Loucy (cell line): Measurements from ENCODE around the gene TBC1D22A.

Experiments
- H2AFZ ChIP-seq: fragments of 200-600 bp; sonication (generic); 2 replicates; pipeline ENCODE4 v1.6.0; 2016; ENCODE audit warnings: antibody characterized with exemption, mild to moderate bottlenecking, low read length, moderate library complexity
- H3F3A ChIP-seq: fragments of 200-600 bp; 2 replicates; pipeline ENCODE4 v1.6.0; 2016; ENCODE audit warnings: antibody characterized with exemption, low read depth, mild to moderate bottlenecking
- H3K27me3 ChIP-seq: fragments of 200-600 bp; sonication (generic); 2 replicates; pipeline ENCODE4 v1.6.1; 2014; ENCODE audit warnings: low read length, mild to moderate bottlenecking; ENCODE audit not compliant: insufficient read depth, poor library complexity, severe bottlenecking
- H3K36me3 ChIP-seq: fragments of 200-600 bp; sonication (generic); 2 replicates; pipeline ENCODE4 v1.6.1; 2016; ENCODE audit warnings: low read length; ENCODE audit not compliant: insufficient read depth
- H3K4me1 ChIP-seq: fragments of 200-600 bp; sonication (generic); 2 replicates; pipeline ENCODE4 v1.5.1; 2014; ENCODE audit warnings: low read length, mild to moderate bottlenecking; ENCODE audit not compliant: insufficient read depth, poor library complexity, severe bottlenecking
- H3K4me2 ChIP-seq: fragments of 200-600 bp; sonication (generic); 2 replicates; pipeline ENCODE4 v1.6.0; 2014; ENCODE audit warnings: antibody characterized with exemption, low read length, low read depth, mild to moderate bottlenecking; ENCODE audit not compliant: poor library complexity, severe bottlenecking
- H3K4me3 ChIP-seq: fragments of 200-600 bp; sonication (generic); 2 replicates; pipeline ENCODE4 v1.5.1; 2014; ENCODE audit warnings: low read length, mild to moderate bottlenecking, mixed read lengths; ENCODE audit not compliant: poor library complexity, severe bottlenecking
- H3K79me2 ChIP-seq: fragments of 200-600 bp; sonication (generic); 2 replicates; pipeline ENCODE4 v1.6.1; 2014; ENCODE audit warnings: low read length; ENCODE audit not compliant: insufficient read depth
- H3K9ac ChIP-seq: fragments of 200-600 bp; sonication (generic); 2 replicates; pipeline ENCODE4 v1.6.0; 2014; ENCODE audit warnings: mild to moderate bottlenecking, low read depth, low read length, moderate library complexity; ENCODE audit not compliant: poor library complexity, severe bottlenecking
- H3K9me2 ChIP-seq: fragments of 200-600 bp; sonication (generic); replicated peaks from 2 replicates; pipeline ENCODE4 v1.6.1; 2016; ENCODE audit warnings: low read depth, low read length, mixed read lengths
- H3K9me3 ChIP-seq: fragments of 200-600 bp; sonication (generic); 2 replicates; pipeline ENCODE4 v1.6.1; 2014; ENCODE audit warnings: mild to moderate bottlenecking, antibody characterized with exemption, low read length, low read depth; ENCODE audit not compliant: insufficient read depth
- H4K20me1 ChIP-seq: fragments of 200-600 bp; sonication (generic); 2 replicates; pipeline ENCODE4 v1.6.0; 2014; ENCODE audit warnings: antibody characterized with exemption, low read length, mild to moderate bottlenecking; ENCODE audit not compliant: insufficient read depth, poor library complexity, severe bottlenecking
- CTCF ChIP-seq: fragments of 200-600 bp; sonication (generic); conservative IDR thresholded peaks from 2 replicates; pipeline ENCODE4 v1.5.1; 2014; ENCODE audit warnings: mild to moderate bottlenecking, antibody characterized with exemption, low read length
- EZH2phosphoT487 ChIP-seq: fragments of 200-600 bp; IDR thresholded peaks from 2 replicates; pipeline ENCODE4 v1.6.1; 2018; ENCODE audit warnings: antibody characterized with exemption, mild to moderate bottlenecking, moderate library complexity, borderline replicate concordance

TBC1D22A gene

GRCh38 chr22:46961591-46962295 lies 199.3 kb downstream of the TBC1D22A start:
- H3K36me3 ChIP-seq: no peaks in the 10 kb centered on the region
- TF ChIP-seq CTCF (no peak), EZH2phosphoT487 (no peak)
- no peaks in the 10 kb centered on the region for H3K9me3 ChIP-seq
- H4K20me1 ChIP-seq: no peaks in the 10 kb centered on the region
- no peaks in the 10 kb centered on the region for H3F3A ChIP-seq
- no peak overlapping the region for H3K9ac ChIP-seq
- no peaks in the 10 kb centered on the region for H3K9me2 ChIP-seq
- no peaks in the 10 kb centered on the region for H3K4me1 ChIP-seq
- H3K27me3 ChIP-seq: no peaks in the 10 kb centered on the region
- no peak overlapping the region for H3K4me2 ChIP-seq
- H3K79me2 ChIP-seq: no peaks in the 10 kb centered on the region; the same call in 1 of the 2 replicates
- H3K4me3 ChIP-seq: no peak overlapping the region
- no peak overlapping the region for H2AFZ ChIP-seq

- TF ChIP-seq EZH2phosphoT487 (no peak), CTCF (no peak)
Observed at GRCh38 chr22:46962406-46962805, 200.0 kb downstream of the TBC1D22A start.

GRCh38 chr22:46963672-46964545 lies 201.5 kb downstream of the TBC1D22A start:
- Histone ChIP-seq H3K4me1 (no peaks in the 10 kb centered on the region), H3K9me3 (no peaks in the 10 kb centered on the region), H3K4me3 (no peak overlapping the region), H3K9ac (no peak overlapping the region), H3K27me3 (no peaks in the 10 kb centered on the region), H3K9me2 (no peaks in the 10 kb centered on the region), H3K36me3 (no peaks in the 10 kb centered on the region), H3K79me2 (peaks cover 3% of the 10 kb centered on the region; the same call in 1 of the 2 replicates), H4K20me1 (no peaks in the 10 kb centered on the region), H3K4me2 (no peak overlapping the region), H2AFZ (no peak overlapping the region), H3F3A (no peaks in the 10 kb centered on the region)
- TF ChIP-seq EZH2phosphoT487: no peak
- TF ChIP-seq CTCF: no peak

More at GRCh38 chr22:46962406-46962805, 200.0 kb downstream of the TBC1D22A start:
- H3K27me3 ChIP-seq: no peaks in the 10 kb centered on the region
- H3K79me2 ChIP-seq: no peaks in the 10 kb centered on the region; the same call in 1 of the 2 replicates
- no peaks in the 10 kb centered on the region for H3K4me1 ChIP-seq
- no peaks in the 10 kb centered on the region for H3K9me2 ChIP-seq
- no peaks in the 10 kb centered on the region for H4K20me1 ChIP-seq
- H3K9me3 ChIP-seq: no peaks in the 10 kb centered on the region
- H3K4me3 ChIP-seq: no peak overlapping the region
- H3K9ac ChIP-seq: no peak overlapping the region
- H3K4me2 ChIP-seq: no peak overlapping the region
- H2AFZ ChIP-seq: no peak overlapping the region
- no peaks in the 10 kb centered on the region for H3K36me3 ChIP-seq
- H3F3A ChIP-seq: no peaks in the 10 kb centered on the region
